AG04449 (cell line): Measurements from ENCODE around the gene DRC3.

ENCODE experiments used
- CTCF ChIA-PET: fragments of 350-600 bp; formaldehyde crosslinking; extraction: SDS; loops from one replicate; lab custom pipeline; 2021; ENCODE audit warnings: antibody characterized with exemption; lab: Yijun Ruan, JAX
- POLR2A ChIA-PET: fragments of 400-600, 350-600 bp; formaldehyde crosslinking; extraction: SDS; loops from one replicate; lab custom pipeline; 2020; ENCODE audit warnings: antibody characterized with exemption, inconsistent platforms; lab: Yijun Ruan, JAX
- DNase-seq: peaks from one replicate; pipeline ENCODE4 v3.0.0-alpha.2; 2010; ENCODE audit warnings: low read depth, low spot score
- H3K4me3 ChIP-seq: 2 replicates; pipeline ENCODE4 v1.5.1; 2011; ENCODE audit warnings: low read depth, mild to moderate bottlenecking, control low read depth, low read length
- TF ChIP-seq, protein P1 (sequence below): IDR thresholded peaks from one replicate; pipeline ENCODE4 v1.5.1; 2011; ENCODE audit warnings: mild to moderate bottlenecking, moderate library complexity, low read length, control low read depth, inconsistent platforms; ENCODE audit not compliant: insufficient read depth; ENCODE audit errors: missing control alignments

DRC3 gene

DNA sequence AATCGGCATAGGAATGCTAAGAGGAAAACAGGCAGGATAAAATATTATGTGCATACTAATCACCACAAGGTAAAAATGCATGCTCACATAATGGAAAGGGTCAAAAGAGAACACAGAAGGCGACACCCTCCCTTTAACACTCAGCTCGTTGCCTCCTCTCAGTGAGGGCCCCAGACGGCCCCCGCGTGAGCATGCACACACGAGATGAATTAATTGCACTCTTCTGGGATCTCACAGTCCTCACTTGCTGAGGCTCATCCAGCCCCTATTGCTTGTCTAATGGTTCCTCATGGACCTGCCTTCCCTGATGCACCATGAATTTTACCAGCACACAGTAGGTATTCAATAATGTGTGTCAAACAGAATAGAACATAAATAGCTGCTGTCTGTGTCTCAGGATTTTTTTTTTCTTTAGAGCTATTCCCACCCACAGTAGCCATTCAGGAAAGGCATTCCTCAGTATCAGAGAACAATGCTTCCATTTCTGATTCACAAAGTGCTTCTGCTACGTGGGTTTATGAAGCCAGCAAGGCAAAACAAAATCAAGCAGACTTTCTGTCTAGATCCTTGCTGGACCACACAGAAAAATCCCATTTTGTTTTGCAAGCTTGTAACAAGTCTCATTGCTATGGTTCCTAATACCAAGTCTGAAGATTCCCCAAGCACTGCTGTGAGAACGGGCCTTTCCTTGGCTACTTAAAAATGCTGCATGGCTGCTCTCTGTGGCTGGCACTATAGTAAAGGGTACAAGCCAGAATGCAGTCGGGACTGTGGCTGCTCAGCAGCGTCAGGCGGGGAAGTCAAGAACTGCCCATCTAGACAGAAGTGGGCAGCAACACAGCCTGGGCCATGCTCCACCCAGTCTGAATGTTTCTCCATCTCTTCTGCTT is 44.0 kb upstream of the DRC3 start:
- DNase-seq, result no peak
- CTCF ChIA-PET, result interaction anchor here (1.0 to 9.4 kb wide), 4 partner anchors 9 to 105 kb away, joined by 3 to 69 read pairs (median 5); no protein-coding TSS in a partner anchor
- TF ChIP-seq, protein P1, sequence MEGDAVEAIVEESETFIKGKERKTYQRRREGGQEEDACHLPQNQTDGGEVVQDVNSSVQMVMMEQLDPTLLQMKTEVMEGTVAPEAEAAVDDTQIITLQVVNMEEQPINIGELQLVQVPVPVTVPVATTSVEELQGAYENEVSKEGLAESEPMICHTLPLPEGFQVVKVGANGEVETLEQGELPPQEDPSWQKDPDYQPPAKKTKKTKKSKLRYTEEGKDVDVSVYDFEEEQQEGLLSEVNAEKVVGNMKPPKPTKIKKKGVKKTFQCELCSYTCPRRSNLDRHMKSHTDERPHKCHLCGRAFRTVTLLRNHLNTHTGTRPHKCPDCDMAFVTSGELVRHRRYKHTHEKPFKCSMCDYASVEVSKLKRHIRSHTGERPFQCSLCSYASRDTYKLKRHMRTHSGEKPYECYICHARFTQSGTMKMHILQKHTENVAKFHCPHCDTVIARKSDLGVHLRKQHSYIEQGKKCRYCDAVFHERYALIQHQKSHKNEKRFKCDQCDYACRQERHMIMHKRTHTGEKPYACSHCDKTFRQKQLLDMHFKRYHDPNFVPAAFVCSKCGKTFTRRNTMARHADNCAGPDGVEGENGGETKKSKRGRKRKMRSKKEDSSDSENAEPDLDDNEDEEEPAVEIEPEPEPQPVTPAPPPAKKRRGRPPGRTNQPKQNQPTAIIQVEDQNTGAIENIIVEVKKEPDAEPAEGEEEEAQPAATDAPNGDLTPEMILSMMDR, result no peak
- POLR2A ChIA-PET, result no interaction called here
- no peak overlapping the region for H3K4me3 ChIP-seq

DNA sequence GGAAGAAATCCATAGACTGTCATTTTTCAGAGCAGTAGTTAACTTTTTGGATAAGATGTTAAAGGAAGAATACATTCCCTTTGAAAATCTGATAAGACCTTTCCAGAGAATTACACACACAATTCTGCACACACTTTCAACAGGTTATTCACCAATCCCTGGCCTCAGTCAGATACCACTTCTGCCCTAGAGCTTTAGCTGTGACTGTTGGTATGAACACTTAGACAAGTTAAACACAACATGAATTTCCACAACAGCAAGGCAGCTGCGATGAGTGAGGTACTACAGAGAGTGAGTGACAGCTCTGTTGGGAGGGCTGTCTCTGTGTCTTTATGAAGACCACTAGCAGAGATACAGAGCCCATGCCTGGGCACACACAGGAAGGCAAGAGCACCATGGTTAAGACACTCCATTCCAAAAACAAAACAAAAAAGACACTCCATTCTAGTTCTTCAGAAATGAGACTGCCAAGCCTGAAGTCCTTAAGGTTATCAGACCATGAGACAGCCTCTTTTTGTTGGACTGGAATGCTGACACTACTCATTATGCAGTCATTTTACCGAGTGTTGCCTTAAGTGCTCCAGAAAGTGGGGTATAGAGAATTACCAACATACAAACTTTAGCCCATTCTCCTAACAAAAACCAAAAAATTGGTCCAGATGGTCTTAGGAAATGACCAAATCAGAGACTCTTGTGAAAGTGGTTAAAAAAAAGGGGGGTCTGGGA is 42.8 kb upstream of the DRC3 start:
- no peak for DNase-seq

DNA sequence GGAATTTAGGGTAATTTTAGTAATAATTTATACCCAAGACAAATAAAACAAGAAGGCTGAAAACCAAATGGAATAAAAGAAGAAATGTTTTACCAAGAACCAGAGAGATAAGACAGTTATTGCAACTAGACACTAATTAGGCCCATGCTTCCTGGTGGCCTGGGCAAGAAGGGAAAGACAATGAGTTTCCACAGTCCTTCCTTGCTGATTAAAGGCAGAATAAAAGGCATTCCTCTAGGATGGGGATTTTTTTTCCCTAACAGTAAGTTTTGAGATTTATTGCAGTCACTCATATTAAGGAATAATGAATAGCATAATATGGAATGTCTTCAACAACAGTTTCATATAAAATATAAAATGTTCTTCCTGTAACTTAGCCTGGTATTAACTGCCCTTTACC is 42.0 kb upstream of the DRC3 start:
- TF ChIP-seq, protein P1, result no peak
- no peak for DNase-seq
- ChIA-PET POLR2A (interaction anchor here (1.2 kb wide), 1 partner anchor 42 kb away, joined by 3 read pairs; the partner anchor contains the start of genes DRC3 and TOM1L2), CTCF (interaction anchor here (3.2 to 9.4 kb wide), 2 partner anchors 11 to 103 kb away, joined by 8 to 69 read pairs; no protein-coding TSS in a partner anchor)
- no peak overlapping the region for H3K4me3 ChIP-seq

More for the DNA sequence above, 42.8 kb upstream of the DRC3 start:
- ChIA-PET CTCF (interaction anchor here (1.0 to 9.4 kb wide), 2 partner anchors 10 to 15 kb away, joined by 3 to 69 read pairs; no protein-coding TSS in a partner anchor), POLR2A (no interaction called here)
- TF ChIP-seq, protein P1, result no peak
- no peak overlapping the region for H3K4me3 ChIP-seq

DNA sequence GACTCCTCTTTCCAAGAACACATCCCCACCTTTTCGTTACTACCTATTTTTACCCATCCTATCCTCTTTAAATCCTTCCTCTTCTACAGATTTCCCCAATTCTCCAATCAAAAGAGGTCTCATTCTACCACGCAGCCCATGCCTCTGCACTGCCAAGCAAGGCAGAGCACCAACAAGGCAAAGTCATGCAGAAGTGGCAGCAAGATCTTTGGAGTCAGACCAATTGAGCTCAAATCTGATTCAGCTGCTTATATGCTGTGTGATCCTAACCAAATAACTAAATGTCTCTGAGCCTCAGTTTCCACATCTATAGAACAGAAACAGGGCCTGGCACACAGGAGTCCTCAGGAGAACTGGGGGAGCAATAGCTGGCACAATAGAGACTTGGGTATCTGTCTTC is 41.5 kb upstream of the DRC3 start:
- CTCF ChIA-PET, result interaction anchor here (3.2 to 9.4 kb wide), 2 partner anchors 11 to 102 kb away, joined by 8 to 69 read pairs; no protein-coding TSS in a partner anchor
- DNase-seq, result no peak
- TF ChIP-seq, protein P1, result no peak
- POLR2A ChIA-PET, result interaction anchor here (1.2 kb wide), 1 partner anchor 41 kb away, joined by 3 read pairs; the partner anchor contains the start of genes DRC3 and TOM1L2
- no peak overlapping the region for H3K4me3 ChIP-seq

DNA sequence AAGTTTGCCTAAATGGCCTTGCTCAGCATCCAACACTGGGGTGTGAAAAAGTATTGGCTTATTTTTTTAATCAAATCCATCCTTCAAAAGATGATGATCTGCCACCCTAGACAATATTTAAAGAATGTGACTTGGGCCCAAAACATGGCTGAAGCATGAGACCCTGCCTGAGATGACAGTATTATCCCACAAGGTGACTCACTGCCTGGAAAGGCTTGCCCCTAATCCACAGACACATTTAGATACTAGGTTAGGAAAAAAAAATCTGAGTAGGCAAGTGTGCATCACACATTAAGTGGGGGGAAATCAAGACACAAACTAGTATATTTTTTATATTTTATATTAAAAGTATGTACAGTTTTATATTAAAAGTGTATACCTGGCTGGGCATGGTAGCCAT is 38.9 kb upstream of the DRC3 start:
- POLR2A ChIA-PET, result no interaction called here
- no peak for DNase-seq
- TF ChIP-seq, protein P1, result no peak
- H3K4me3 ChIP-seq, result no peak overlapping the region
- CTCF ChIA-PET, result interaction anchor here (1.0 to 9.4 kb wide), 5 partner anchors 14 to 100 kb away, joined by 3 to 69 read pairs (median 3); partner anchors contain the start of genes DRC3 and TOM1L2

DNA sequence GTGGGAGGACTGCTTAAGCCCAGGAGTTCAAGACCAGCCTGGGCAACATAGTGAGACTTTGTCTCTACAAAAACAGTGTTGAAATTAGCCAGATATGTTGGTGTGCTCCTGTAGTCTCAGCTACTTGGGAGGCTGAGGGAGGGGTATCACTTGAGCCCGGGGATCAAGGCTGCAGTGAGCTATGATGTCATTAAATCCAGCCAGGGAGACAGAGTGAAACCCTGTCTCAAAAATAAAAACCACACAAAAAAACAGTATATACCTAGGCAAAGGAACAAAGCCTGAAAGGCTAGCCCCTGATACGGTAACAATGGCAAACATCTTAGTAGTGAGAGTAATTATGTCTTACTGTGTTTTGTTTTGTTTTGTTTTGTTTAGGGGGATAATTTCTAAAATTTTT is 38.4 kb upstream of the DRC3 start:
- POLR2A ChIA-PET, result no interaction called here
- TF ChIP-seq, protein P1, result no peak
- H3K4me3 ChIP-seq, result no peak overlapping the region
- no peak for DNase-seq
- CTCF ChIA-PET, result interaction anchor here (1.0 to 9.4 kb wide), 3 partner anchors 8 to 44 kb away, joined by 3 to 69 read pairs (median 6); no protein-coding TSS in a partner anchor
